HUES48 (cell line): Measurements from ENCODE around the gene METTL1.

Experiments used
- H3K27ac ChIP-seq: one replicate; pipeline ENCODE4 v1.7.0; 2013; ENCODE audit warnings: low read depth, low read length, inconsistent platforms
- H3K27me3 ChIP-seq: 2 replicates; pipeline ENCODE4 v1.6.1; 2013; ENCODE audit warnings: mild to moderate bottlenecking, low read length; ENCODE audit not compliant: control insufficient read depth, insufficient read depth
- H3K36me3 ChIP-seq: 2 replicates; pipeline ENCODE4 v1.6.1; 2013; ENCODE audit warnings: low read length; ENCODE audit not compliant: control insufficient read depth, insufficient read depth
- H3K4me1 ChIP-seq: 2 replicates; pipeline ENCODE4 v1.6.1; 2013; ENCODE audit warnings: mild to moderate bottlenecking, low read length; ENCODE audit not compliant: control insufficient read depth, insufficient read depth
- H3K4me3 ChIP-seq: 2 replicates; pipeline ENCODE4 v1.5.1; 2013; ENCODE audit warnings: mild to moderate bottlenecking, low read depth, low read length
- H3K9ac ChIP-seq: 2 replicates; pipeline ENCODE4 v1.6.1; 2013; ENCODE audit warnings: mild to moderate bottlenecking, low read depth, low read length, moderate library complexity
- H3K9me3 ChIP-seq: 2 replicates; pipeline ENCODE4 v1.6.1; 2013; ENCODE audit warnings: low read length; ENCODE audit not compliant: control insufficient read depth, insufficient read depth

The METTL1 gene

GRCh38 chr12:57720606-57721595 lies 51.0 kb downstream of the METTL1 start:
- no peaks in the 10 kb centered on the region for H3K4me1 ChIP-seq
- no peak overlapping the region for H3K9ac ChIP-seq
- no peak overlapping the region for H3K27ac ChIP-seq
- no peaks in the 10 kb centered on the region for H3K9me3 ChIP-seq
- H3K36me3 ChIP-seq = peaks cover 40% of the 10 kb centered on the region
- no peak overlapping the region for H3K4me3 ChIP-seq
- peaks cover 22% of the 10 kb centered on the region for H3K27me3 ChIP-seq

GRCh38 chr12:57719777-57720605 lies 51.9 kb downstream of the METTL1 start:
- no peak overlapping the region for H3K27ac ChIP-seq
- H3K9ac ChIP-seq = no peak overlapping the region
- no peaks in the 10 kb centered on the region for H3K9me3 ChIP-seq
- H3K27me3 ChIP-seq = peaks cover 15% of the 10 kb centered on the region
- peaks cover 40% of the 10 kb centered on the region for H3K36me3 ChIP-seq
- no peaks in the 10 kb centered on the region for H3K4me1 ChIP-seq
- H3K4me3 ChIP-seq = no peak overlapping the region

GRCh38 chr12:57718641-57719528 lies 53.0 kb downstream of the METTL1 start:
- peaks cover 4% of the 10 kb centered on the region for H3K27me3 ChIP-seq
- no peak overlapping the region for H3K9ac ChIP-seq
- no peak overlapping the region for H3K27ac ChIP-seq
- no peaks in the 10 kb centered on the region for H3K4me1 ChIP-seq
- H3K4me3 ChIP-seq = no peak overlapping the region
- peaks cover 40% of the 10 kb centered on the region for H3K36me3 ChIP-seq
- H3K9me3 ChIP-seq = no peaks in the 10 kb centered on the region
